H1 (cell line): ENCODE measurements around the gene HINT2. TPM values are rescaled to one million over a fixed set of nuclear protein-coding genes. Genes with fewer than 3 reads are reported as not detected.
A peak's percentile ranks its signal among the peaks of the same experiment; 100 is the strongest.

Experiments used
- CTCF ChIA-PET: fragments of 300-600 bp; sonication (Branson Sonifier 250); formaldehyde crosslinking; loops from one replicate; lab custom pipeline; 2021; ENCODE audit not compliant: partially characterized antibody; lab: Charles Lee
- POLR2A ChIA-PET: fragments of 300-600 bp; sonication (Branson Sonifier 250); formaldehyde crosslinking; loops from one replicate; lab custom pipeline; 2021; ENCODE audit warnings: inconsistent platforms; ENCODE audit not compliant: partially characterized antibody; lab: Charles Lee
- DNase-seq, 2 experiments: peaks; one replicate each; pipeline versions ENCODE4 v3.0.0 to v3.0.0-alpha.2; 2010 to 2022; ENCODE audit warnings: low spot score in 2 of 2, low read depth in 1 of 2, mixed read lengths in 1 of 2
- FAIRE-seq: peaks from 2 replicates; lab custom pipeline; 2011; peaks lifted over from hg19 to GRCh38; lab: Jason Lieb, UNC
- H2AFZ ChIP-seq: 2 replicates; pipeline ENCODE4 v1.8.1; 2012; ENCODE audit warnings: low read length, inconsistent platforms
- H2AK5ac ChIP-seq: 2 replicates; pipeline ENCODE4 v1.6.1; 2013; ENCODE audit warnings: low read depth, low read length
- H2BK120ac ChIP-seq: replicated peaks from 2 replicates; pipeline ENCODE3; 2013; ENCODE audit warnings: low read depth, low read length, inconsistent platforms
- H2BK12ac ChIP-seq: 2 replicates; pipeline ENCODE4 v1.6.1; 2013; ENCODE audit warnings: low read depth, low read length
- H2BK15ac ChIP-seq: 2 replicates; pipeline ENCODE4 v1.6.1; 2013; ENCODE audit warnings: low read length
- H2BK20ac ChIP-seq: 2 replicates; pipeline ENCODE4 v1.6.1; 2013; ENCODE audit warnings: low read length
- H2BK5ac ChIP-seq: 2 replicates; pipeline ENCODE4 v1.6.1; 2013; ENCODE audit warnings: low read depth, low read length
- H3K14ac ChIP-seq: 2 replicates; pipeline ENCODE4 v1.6.1; 2013; ENCODE audit warnings: inconsistent platforms; ENCODE audit not compliant: insufficient read length
- H3K18ac ChIP-seq: 2 replicates; pipeline ENCODE4 v1.6.1; 2013; ENCODE audit warnings: low read length; ENCODE audit errors: extremely low read depth
- H3K23ac ChIP-seq: 2 replicates; pipeline ENCODE4 v1.6.1; 2013; ENCODE audit warnings: inconsistent platforms; ENCODE audit not compliant: insufficient read length
- H3K23me2 ChIP-seq: 2 replicates; pipeline ENCODE4 v1.6.1; 2013; ENCODE audit warnings: low read depth, low read length
- H3K27ac ChIP-seq: 2 replicates; pipeline ENCODE4 v1.6.1; 2011; ENCODE audit warnings: low read depth, low read length, inconsistent platforms
- H3K27me3 ChIP-seq, 4 experiments: replicated peaks in 1 of 4; 1 replicate in 1 of 4; 2 replicates in 3 of 4; pipeline versions ENCODE4 v1.6.1 to v1.8.1; 2011 to 2013; ENCODE audit warnings: low read length in 3 of 4, mild to moderate bottlenecking in 3 of 4, inconsistent platforms in 2 of 4, mixed read lengths in 2 of 4, moderate library complexity in 1 of 4; ENCODE audit not compliant: control insufficient read depth in 3 of 4, insufficient read depth in 3 of 4; ENCODE audit errors: extremely low read depth in 1 of 4
- H3K36me3 ChIP-seq, 4 experiments: 2 replicates each; pipeline versions ENCODE4 v1.6.1 to v1.8.1; 2011 to 2013; ENCODE audit warnings: mild to moderate bottlenecking in 4 of 4, low read length in 3 of 4, moderate library complexity in 2 of 4, control low read depth in 1 of 4, inconsistent platforms in 1 of 4; ENCODE audit not compliant: insufficient read depth in 4 of 4, control insufficient read depth in 2 of 4
- H3K4ac ChIP-seq: replicated peaks from 2 replicates; pipeline ENCODE3; 2013; ENCODE audit warnings: low read length, low read depth, mixed read lengths, inconsistent platforms; ENCODE audit not compliant: insufficient read length
- H3K4me1 ChIP-seq, 4 experiments: replicated peaks in 1 of 4; 1 replicate in 1 of 4; 2 replicates in 3 of 4; pipeline versions ENCODE4 v1.6.1 to v1.8.1; 2011 to 2013; ENCODE audit warnings: low read length in 3 of 4, inconsistent platforms in 2 of 4, mixed read lengths in 1 of 4; ENCODE audit not compliant: insufficient read depth in 4 of 4, control insufficient read depth in 3 of 4
- H3K4me2 ChIP-seq, 2 experiments: 2 replicates each; pipeline versions ENCODE4 v1.6.1 to v1.8.1; 2011 to 2013; ENCODE audit warnings: low read depth in 2 of 2, low read length in 2 of 2, control low read depth in 1 of 2, inconsistent platforms in 1 of 2, mild to moderate bottlenecking in 1 of 2; ENCODE audit not compliant: insufficient read depth in 1 of 2
- H3K4me3 ChIP-seq, 4 experiments: fragments of 200-600, 300-600 bp in 1 of 4; sonication (generic), shearing (Covaris generic), sonication (Bioruptor Twin) in 1 of 4; 2 replicates each; pipeline versions ENCODE4 v1.5.1 to v1.8.1; 2011 to 2016; ENCODE audit warnings: low read length in 4 of 4, low read depth in 3 of 4, control low read depth in 2 of 4, inconsistent platforms in 2 of 4, mild to moderate bottlenecking in 2 of 4, mixed read lengths in 1 of 4, moderate library complexity in 1 of 4; ENCODE audit not compliant: insufficient read depth in 2 of 4; ENCODE audit errors: extremely low read depth in 1 of 4
- H3K56ac ChIP-seq: replicated peaks from 2 replicates; pipeline ENCODE3; 2013; ENCODE audit warnings: low read depth, mild to moderate bottlenecking, mixed read lengths, low read length, inconsistent platforms; ENCODE audit not compliant: insufficient read length
- H3K79me1 ChIP-seq: 2 replicates; pipeline ENCODE4 v1.6.1; 2013; ENCODE audit warnings: low read depth, low read length, control low read depth
- H3K79me2 ChIP-seq, 2 experiments: 2 replicates each; pipeline versions ENCODE4 v1.6.1 to v1.8.1; 2012 to 2013; ENCODE audit warnings: low read length in 2 of 2, mild to moderate bottlenecking in 2 of 2, inconsistent platforms in 1 of 2; ENCODE audit not compliant: insufficient read depth in 2 of 2, control insufficient read depth in 1 of 2
- H3K9ac ChIP-seq, 4 experiments: replicated peaks in 1 of 4; 1 replicate in 1 of 4; 2 replicates in 3 of 4; pipeline versions ENCODE4 v1.6.1 to v1.8.1; 2011 to 2013; ENCODE audit warnings: low read depth in 3 of 4, low read length in 3 of 4, control low read depth in 2 of 4, mild to moderate bottlenecking in 2 of 4, moderate library complexity in 2 of 4, inconsistent platforms in 1 of 4; ENCODE audit errors: extremely low read depth in 1 of 4
- H3K9me3 ChIP-seq, 2 experiments: 2 replicates each; pipeline versions ENCODE4 v1.6.1 to v1.8.1; 2012 to 2013; ENCODE audit warnings: mild to moderate bottlenecking in 2 of 2, moderate library complexity in 2 of 2, control low read depth in 1 of 2, inconsistent platforms in 1 of 2, low read depth in 1 of 2, low read length in 1 of 2, mixed read lengths in 1 of 2; ENCODE audit not compliant: insufficient read depth in 2 of 2
- H4K20me1 ChIP-seq, 2 experiments: replicated peaks in 1 of 2; 2 replicates each; pipeline versions ENCODE3 to v1.8.1; 2011 to 2013; ENCODE audit warnings: inconsistent platforms in 2 of 2, low read length in 2 of 2, mild to moderate bottlenecking in 1 of 2; ENCODE audit not compliant: insufficient read depth in 2 of 2, control insufficient read depth in 1 of 2
- H4K5ac ChIP-seq: 2 replicates; pipeline ENCODE4 v1.6.1; 2013; ENCODE audit warnings: low read length, low read depth, mixed read lengths, inconsistent platforms; ENCODE audit not compliant: insufficient read length
- H4K8ac ChIP-seq: 2 replicates; pipeline ENCODE4 v1.8.0; 2013; ENCODE audit warnings: mild to moderate bottlenecking, moderate library complexity, low read length, inconsistent platforms; ENCODE audit not compliant: insufficient read depth; ENCODE audit errors: extremely low read depth
- H4K91ac ChIP-seq: replicated peaks from 2 replicates; pipeline ENCODE3; 2013; ENCODE audit warnings: low read length, mixed read lengths, inconsistent platforms; ENCODE audit not compliant: insufficient read length
- ATF2 ChIP-seq: IDR thresholded peaks from 2 replicates; pipeline ENCODE4 v1.6.1; 2012; ENCODE audit warnings: low read length, inconsistent platforms
- BACH1 ChIP-seq: IDR thresholded peaks from 2 replicates; pipeline ENCODE4 v1.6.1; 2012; ENCODE audit warnings: low read length, improper control_type of control experiment
- BRCA1 ChIP-seq: IDR thresholded peaks from 2 replicates; pipeline ENCODE4 v1.6.1; 2012; ENCODE audit warnings: low read depth, low read length, improper control_type of control experiment
- CHD1 ChIP-seq: IDR thresholded peaks from 2 replicates; pipeline ENCODE4 v1.6.1; 2012; ENCODE audit warnings: low read depth, low read length, improper control_type of control experiment
- CTBP2 ChIP-seq: IDR thresholded peaks from 2 replicates; pipeline ENCODE4 v1.7.0; 2011; ENCODE audit warnings: borderline replicate concordance, mild to moderate bottlenecking, moderate library complexity, mixed read lengths, low read length; ENCODE audit not compliant: insufficient read depth, insufficient read length
- EP300 ChIP-seq, 2 experiments: IDR thresholded peaks; 1 replicate in 1 of 2; 2 replicates in 1 of 2; pipeline ENCODE4 v1.6.1; 2011 to 2012; ENCODE audit warnings: low read depth in 2 of 2, low read length in 2 of 2, mild to moderate bottlenecking in 2 of 2, borderline replicate concordance in 1 of 2, inconsistent platforms in 1 of 2, moderate library complexity in 1 of 2
- FOSL1 ChIP-seq: IDR thresholded peaks from 2 replicates; pipeline ENCODE4 v1.6.1; 2011; ENCODE audit warnings: mild to moderate bottlenecking, low read depth, low read length, moderate library complexity; ENCODE audit not compliant: insufficient read depth
- GABPA ChIP-seq: IDR thresholded peaks from 2 replicates; pipeline ENCODE4 v1.6.1; 2011; ENCODE audit warnings: mild to moderate bottlenecking, low read length, moderate library complexity, borderline replicate concordance; ENCODE audit not compliant: insufficient read depth
- JUND ChIP-seq: IDR thresholded peaks from 2 replicates; pipeline ENCODE4 v1.6.1; 2011; ENCODE audit warnings: mild to moderate bottlenecking, improper control_type of control experiment, low read length
- SAP30 ChIP-seq: fragments of 300-600 bp; sonication (generic); IDR thresholded peaks from 2 replicates; pipeline ENCODE4 v1.7.1; 2012; ENCODE audit warnings: low read length, moderate library complexity, mild to moderate bottlenecking, inconsistent platforms; ENCODE audit not compliant: insufficient read depth, insufficient replicate concordance
- TBP ChIP-seq: IDR thresholded peaks from 2 replicates; pipeline ENCODE4 v1.6.1; 2011; ENCODE audit warnings: low read depth, low read length, improper control_type of control experiment
- WGBS, 2 experiments: shearing (Covaris generic) in 1 of 2; methylation state at CpG; one replicate each; pipeline versions ENCODE4 v1.1.6 to v1.1.7; 2013 to 2015; ENCODE audit warnings: low lambda C conversion rate in 2 of 2, mixed read lengths in 2 of 2, inconsistent platforms in 1 of 2, low coverage in 1 of 2, missing lambda C conversion rate in 1 of 2; ENCODE audit not compliant: insufficient replicate concordance in 2 of 2, insufficient coverage in 1 of 2, insufficient read length in 1 of 2; ENCODE audit errors: extremely low coverage in 1 of 2, missing lambda C conversion rate in 1 of 2; 5-methylcytosine and 5-hydroxymethylcytosine counted together
- polyA plus RNA-seq, 7 experiments: library from polyadenylated mRNA; depleted of rRNA in 3 of 7; stranded (reverse) in 5 of 7; unstranded in 2 of 7; fragments of >200 nt in 5 of 7; fragments of 200-250 nt in 2 of 7; gene quantifications; 1 replicate in 5 of 7; 2 replicates in 1 of 7; 4 replicates in 1 of 7; pipeline versions ENCODE4 v1.2.1 to v1.2.3, GENCODE V29; 2011 to 2013; ENCODE audit warnings: missing spikeins in 2 of 7, mixed read lengths in 2 of 7
- total RNA-seq: library from RNA; stranded (reverse); fragmentation: NEBNext Ultra II Directional; extraction: Animal tissue kit (Norgen Biotek cat#: 25700); gene quantifications from 2 replicates; pipeline ENCODE4 v1.2.1, GENCODE V29; 2021

Gene HINT2
- total and polyA plus RNA-seq, 2 of the 8 experiments (the other 6 are each of a cell fraction or from before 2014, with no cell fraction given): 32.1 to 51.2 TPM

DNA sequence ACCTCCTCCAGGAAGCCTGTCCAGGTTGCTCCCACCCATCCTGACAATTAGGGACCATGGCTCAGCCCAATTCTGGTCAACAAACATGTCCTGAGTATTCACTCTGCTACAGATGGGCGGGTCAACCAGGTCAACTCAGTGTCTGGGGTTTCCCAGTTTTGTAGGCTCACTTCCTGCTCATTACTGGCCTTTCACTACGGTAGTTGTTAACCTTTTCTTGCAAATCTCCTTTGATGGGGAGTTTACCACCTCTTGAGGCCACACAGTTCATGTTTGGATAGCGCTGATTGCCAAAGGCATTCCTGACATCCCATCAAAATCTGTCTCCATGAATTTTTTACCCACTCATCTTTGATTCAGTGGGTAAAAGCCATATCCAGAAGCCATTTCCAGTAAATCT, 28.0 kb upstream of the HINT2 start:
- H3K27me3 ChIP-seq: peaks cover 0 to 12% (median 9%) of the 10 kb centered on the region in 4 experiments; a peak in 6 of 7 replicates
- H3K36me3 ChIP-seq: 0 out of 8 replicates have a peak, but pooled peaks cover 0 to 4% (median 0%) of the 10 kb centered on the region in 4 experiments
- H4K20me1 ChIP-seq: no peaks in the 10 kb centered on the region
- H3K4me1 ChIP-seq: peaks cover 11 to 25% (median 14%) of the 10 kb centered on the region in 4 experiments
- no peak overlapping the region for H3K4me3 ChIP-seq
- H3K9me3 ChIP-seq: no peaks in the 10 kb centered on the region
- WGBS, 2 experiments: 97% methylated on average over 3 of the region's 3 CpGs; no CpG with 5 or more reads in 1 of the 2 experiments
- H3K56ac ChIP-seq: no peak overlapping the region
- no peaks in the 10 kb centered on the region; the same call in 1 of the 2 replicates for H3K79me1 ChIP-seq
- H2BK20ac ChIP-seq: no peak overlapping the region
- H2BK120ac ChIP-seq: no peak overlapping the region
- DNase-seq: no peak
- H4K8ac ChIP-seq: no peak overlapping the region
- no peaks in the 10 kb centered on the region for H3K79me2 ChIP-seq
- peaks cover 15% of the 10 kb centered on the region for H3K23me2 ChIP-seq
- no peak overlapping the region for H3K18ac ChIP-seq
- no peak overlapping the region for H2BK12ac ChIP-seq
- H3K4me2 ChIP-seq: no peak overlapping the region
- no peak overlapping the region for H2AFZ ChIP-seq
- ChIA-PET CTCF (interaction anchor here (1.0 to 16.5 kb wide), 4 partner anchors 14 to 39 kb away, joined by 5 to 172 read pairs (median 23); partner anchors contain the start of genes FAM221B and TMEM8B), POLR2A (interaction anchor here (0.6 to 1.4 kb wide), 4 partner anchors 11 to 1801 kb away, joined by 3 to 9 read pairs (median 3); no protein-coding TSS in a partner anchor)
- no peak overlapping the region for H3K9ac ChIP-seq
- FAIRE-seq: no peak
- no peak overlapping the region for H4K5ac ChIP-seq
- no peak overlapping the region for H2AK5ac ChIP-seq
- H3K4ac ChIP-seq: no peak overlapping the region
- no peak overlapping the region for H4K91ac ChIP-seq
- no peak overlapping the region for H2BK5ac ChIP-seq
- H3K27ac ChIP-seq: no peak overlapping the region
- no peak overlapping the region for H3K23ac ChIP-seq
- 0 out of 2 replicates have a peak overlapping the region, but pooled peaks have one; percentile 2 for H2BK15ac ChIP-seq
- H3K14ac ChIP-seq: no peak overlapping the region
- TF ChIP-seq SAP30 (no peak), CHD1 (no peak), EP300 (IDR thresholded peaks at IDR 0.05; ENCODE audit: borderline replicate concordance in 1 of 2, low read depth in 2 of 2, low read length in 2 of 2) (no peak), BACH1 (no peak), ATF2 (no peak), GABPA (no peak), BRCA1 (no peak), CTBP2 (no peak), TBP (no peak), FOSL1 (no peak), JUND (no peak)
